ENCODE results near the gene INAVA.

DNA sequence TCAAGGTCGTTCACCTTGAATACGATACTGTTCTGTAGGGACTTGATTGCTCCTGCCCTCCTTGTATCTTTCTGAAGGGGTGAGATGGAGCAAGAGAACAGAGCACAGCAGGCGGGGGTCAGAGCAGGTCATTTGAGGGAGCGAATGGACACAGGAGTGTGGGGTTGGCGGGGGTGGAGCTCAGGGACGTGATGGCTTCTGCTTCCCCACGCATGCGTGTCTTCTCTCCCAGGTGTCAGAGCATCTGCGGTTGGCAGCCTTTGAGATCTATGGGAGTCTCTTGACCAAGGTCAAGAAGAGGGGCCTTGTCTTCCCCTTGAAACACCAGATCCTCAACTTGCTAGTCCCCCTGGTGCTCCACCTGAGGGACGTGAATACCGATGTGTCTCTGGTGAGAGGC lies 63.9 kb downstream of the INAVA start:
- TF ChIP-seq, protein P1, sequence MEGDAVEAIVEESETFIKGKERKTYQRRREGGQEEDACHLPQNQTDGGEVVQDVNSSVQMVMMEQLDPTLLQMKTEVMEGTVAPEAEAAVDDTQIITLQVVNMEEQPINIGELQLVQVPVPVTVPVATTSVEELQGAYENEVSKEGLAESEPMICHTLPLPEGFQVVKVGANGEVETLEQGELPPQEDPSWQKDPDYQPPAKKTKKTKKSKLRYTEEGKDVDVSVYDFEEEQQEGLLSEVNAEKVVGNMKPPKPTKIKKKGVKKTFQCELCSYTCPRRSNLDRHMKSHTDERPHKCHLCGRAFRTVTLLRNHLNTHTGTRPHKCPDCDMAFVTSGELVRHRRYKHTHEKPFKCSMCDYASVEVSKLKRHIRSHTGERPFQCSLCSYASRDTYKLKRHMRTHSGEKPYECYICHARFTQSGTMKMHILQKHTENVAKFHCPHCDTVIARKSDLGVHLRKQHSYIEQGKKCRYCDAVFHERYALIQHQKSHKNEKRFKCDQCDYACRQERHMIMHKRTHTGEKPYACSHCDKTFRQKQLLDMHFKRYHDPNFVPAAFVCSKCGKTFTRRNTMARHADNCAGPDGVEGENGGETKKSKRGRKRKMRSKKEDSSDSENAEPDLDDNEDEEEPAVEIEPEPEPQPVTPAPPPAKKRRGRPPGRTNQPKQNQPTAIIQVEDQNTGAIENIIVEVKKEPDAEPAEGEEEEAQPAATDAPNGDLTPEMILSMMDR (IDR thresholded peaks at IDR 0.05; ENCODE audit: low read depth, low read length) = no peak
- TF ChIP-seq EZH2phosphoT487 (IDR thresholded peaks at IDR 0.05; ENCODE audit: low read depth) = no peak
